NCI-H526 (cell line): ENCODE data around the gene RPS3.
"Not testable (repeated sequence)": the region's sequence is repeated elsewhere in the genome, so short reads cannot be mapped to it uniquely, and the experiment has no call there.

ENCODE experiments used
- DNase-seq, 2 experiments: peaks; one replicate each; lab custom pipeline; 2025; lab: John Stamatoyannopoulos, UW

RPS3 gene

DNA sequence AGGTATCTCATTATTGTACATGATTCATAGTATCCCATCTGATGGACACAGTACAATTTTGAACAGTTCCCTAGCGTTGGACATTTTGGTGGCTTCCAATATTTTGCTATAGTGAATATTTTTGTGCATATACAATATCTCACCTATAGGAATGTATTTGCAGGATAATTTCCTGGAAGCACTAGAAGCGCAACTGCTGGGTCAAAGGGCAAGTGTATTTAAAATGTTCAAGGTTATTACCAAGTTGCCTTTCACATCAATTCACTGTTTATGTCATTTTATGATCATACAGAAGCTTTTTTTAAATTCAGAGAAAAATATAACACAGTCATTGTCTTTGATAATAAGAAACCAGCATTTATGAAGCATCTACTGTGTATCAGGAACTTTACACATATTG, 19.1 kb upstream of the RPS3 start:
- DNase-seq, result no peak

DNA sequence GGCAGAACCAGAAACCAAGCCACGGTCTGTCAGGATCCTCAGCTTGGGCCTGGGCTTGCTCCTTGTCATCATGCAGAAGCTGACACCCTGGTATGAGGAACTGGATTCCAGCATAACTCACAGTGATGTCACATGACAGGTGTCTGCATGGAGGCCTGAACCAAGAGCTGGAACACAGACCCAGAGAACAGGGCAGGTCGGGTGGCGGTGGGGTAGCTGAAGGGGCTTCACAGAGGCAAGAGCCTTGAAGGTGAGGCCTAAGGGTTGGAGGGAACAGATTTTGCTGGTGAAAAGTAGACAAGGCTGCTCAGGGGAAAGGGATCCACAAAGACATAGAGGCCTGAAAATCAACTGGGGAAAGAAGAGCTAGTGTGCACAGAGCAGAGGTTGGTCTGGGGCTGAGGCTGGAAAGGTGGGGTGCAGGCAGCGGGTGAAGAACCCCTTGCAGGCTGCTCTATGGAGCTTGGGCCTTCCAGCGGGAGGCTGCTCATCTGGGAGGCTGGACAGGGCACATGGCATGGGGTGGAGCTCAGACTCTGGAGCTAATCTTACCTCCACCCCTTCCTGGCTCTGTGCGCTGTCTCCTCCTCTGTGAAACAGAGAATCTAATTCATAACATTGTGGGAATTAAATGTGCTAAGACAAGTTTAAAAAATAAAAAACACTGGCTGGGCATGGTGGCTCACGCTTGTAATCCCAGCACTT, 18.4 kb upstream of the RPS3 start:
- DNase-seq, result peak in 1 of 2 experiments; percentile 23

DNA sequence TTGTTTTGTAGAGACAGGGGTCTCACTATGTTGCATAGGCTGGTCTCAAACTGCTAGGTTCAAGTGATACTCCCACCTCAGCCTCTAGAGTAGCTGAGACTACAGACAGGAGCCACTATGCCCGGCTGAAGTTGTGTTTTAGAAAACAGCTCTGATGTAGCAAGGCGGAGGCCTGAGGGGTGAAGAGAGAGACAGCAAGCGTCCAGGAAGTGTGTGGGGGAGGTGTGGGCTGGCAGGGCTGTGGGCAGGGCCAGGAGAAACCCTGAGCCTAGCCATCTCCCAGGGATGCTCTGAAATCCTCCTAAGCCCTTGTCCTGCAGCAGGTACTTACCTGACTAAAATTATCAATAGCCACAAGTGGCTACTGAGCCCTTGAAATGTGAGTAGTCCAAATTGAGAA, 16.1 kb upstream of the RPS3 start:
- DNase-seq, result peak in 1 of 2 experiments; percentile 38

DNA sequence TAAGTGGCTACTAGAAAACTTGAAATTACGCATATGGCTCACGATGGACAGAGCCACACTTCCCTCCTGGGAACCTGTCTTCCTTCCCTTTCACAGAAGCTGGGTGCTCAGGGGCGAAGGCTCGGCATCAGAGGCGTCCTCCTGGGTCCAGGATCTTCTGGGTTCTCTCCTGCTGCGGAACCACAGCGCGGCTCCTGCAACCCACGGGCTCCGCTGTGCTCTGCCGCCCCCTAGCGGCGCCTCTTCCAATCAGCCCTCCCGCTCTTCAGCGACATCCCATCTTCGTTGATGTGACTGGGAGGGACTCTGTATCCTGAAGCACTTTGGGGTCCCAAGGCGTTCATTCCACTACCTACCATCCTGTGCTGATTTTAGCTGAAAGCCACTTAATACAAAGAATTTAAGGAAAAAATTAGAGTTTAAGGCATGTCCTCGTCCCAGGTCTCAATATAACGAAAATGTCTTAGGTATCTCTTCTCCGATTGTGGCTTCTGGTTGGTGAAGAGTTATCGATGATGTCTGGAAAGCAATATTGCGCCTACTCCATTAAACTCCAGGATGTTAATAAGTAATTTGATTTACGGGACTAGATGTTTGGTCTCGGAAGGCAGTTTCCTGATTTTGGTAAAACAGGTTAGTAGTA, 14.8 kb upstream of the RPS3 start:
- peak; percentile 43 to 88 for DNase-seq

DNA sequence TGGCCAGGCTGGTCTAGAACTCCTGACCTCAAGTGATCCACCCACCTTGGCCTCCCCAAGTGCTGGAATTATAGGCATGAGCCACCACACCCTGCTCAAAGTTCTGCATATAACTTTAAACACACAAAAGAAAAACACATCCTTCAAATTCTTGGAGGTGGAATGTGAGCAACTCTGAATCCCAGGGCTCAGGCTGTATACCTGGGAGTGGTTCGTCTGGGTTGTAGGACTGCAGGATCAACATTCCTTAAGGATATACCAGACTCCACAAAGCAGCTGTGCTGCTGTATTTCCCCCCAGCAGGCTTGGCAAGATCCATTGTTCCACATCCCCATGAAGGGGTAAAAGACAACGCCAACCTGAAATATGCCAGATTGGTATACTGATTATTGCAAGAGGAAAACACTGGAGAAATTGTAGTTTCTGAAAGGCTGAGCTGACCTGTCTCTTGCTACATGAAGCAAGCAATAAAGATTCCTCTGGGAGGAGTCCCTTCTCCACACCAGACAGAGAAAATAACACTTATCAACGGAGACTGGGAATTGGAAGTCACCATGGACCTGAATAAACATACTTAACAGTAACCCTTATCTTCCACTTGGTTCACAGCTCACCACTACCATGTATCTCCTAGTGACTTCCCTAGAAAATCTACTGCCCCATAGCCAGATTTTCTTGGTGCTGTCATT, 12.2 kb upstream of the RPS3 start:
- DNase-seq, result no peak

DNA sequence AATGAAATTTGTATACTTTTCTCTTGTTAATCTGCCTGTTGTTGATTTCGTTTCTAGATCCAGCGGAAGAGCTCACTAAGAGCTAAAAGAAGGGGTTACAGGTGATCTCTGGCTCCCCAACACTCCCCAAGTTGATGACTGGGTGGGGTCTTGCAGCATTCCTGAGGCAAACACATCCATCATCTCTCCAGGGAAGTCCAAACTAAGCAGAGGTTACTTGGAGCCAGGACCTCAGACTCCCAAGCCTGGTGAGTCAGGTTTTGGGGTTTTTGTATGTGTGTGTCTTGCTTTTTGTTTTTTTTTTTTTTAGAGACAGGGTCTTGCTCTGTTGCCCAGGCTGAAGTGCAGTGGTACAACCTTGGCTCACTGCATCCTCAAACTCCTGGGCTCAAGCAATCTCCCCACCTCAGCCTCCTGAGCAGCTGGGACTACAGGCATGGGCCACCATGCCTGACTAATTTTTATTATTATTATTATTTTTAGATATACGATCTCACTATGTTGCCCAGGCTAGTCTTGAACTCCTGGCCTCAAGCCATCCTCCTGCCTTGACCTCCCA, 11.5 kb upstream of the RPS3 start:
- DNase-seq, result no peak

DNA sequence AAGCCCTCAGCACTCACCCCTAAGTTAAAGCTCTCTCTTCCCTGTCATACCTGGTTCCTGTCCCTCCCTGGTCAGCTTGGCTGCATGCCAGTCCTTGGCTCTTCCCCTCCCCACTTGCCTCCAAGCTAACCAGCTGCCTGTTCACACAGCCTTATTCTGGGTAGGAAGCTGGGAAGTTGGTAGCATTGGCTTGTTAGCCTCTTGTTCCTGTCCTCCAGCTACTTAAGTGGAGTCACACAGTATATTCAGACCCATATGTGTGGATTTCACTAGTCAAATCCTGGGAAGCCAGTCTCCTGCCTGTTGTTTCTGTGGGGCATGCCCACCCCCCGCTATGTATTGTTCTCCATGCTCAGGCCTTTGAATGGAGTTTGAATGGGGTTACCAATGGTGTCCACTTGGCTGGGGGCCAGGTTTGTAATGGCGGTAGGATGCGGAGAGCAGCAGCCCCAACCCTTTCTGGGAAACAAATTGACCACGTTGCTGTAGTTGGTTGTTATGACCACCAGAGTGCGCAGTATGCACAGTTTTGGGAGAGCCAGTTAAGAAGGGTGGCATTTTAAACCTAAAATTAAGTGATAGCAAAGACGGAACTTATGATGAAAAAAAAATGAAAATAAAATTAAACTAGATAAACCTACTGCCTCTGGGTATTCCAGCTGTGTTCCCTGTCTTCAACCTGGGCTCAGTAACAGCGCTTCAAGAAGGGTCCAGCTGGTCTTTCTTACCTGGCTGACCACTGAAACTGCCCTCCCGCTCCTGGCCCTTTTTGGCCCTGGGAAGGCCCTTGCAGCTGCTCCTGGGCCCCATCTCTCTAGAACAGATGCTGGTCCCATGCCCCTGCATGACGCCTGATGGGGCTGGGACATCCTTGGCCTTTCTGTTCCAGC, 10.7 kb upstream of the RPS3 start:
- DNase-seq, result peak; percentile 77 to 86

DNA sequence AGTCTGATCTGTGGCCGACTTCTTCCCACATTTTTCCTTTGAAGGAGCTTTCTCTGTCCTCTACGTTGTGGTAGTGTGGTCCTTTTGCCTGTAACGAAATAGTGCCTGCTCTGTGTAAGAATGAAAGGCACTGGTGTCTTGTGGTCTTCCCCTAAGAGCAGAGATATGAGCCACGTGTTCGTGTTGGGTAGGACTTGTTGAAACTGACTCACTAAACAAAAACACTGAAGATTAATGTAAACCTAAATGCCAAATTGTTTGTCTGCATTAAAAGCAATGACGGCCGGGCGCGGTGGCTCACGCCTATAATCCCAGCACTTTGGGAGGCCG, 10.1 kb upstream of the RPS3 start:
- no peak for DNase-seq

DNA sequence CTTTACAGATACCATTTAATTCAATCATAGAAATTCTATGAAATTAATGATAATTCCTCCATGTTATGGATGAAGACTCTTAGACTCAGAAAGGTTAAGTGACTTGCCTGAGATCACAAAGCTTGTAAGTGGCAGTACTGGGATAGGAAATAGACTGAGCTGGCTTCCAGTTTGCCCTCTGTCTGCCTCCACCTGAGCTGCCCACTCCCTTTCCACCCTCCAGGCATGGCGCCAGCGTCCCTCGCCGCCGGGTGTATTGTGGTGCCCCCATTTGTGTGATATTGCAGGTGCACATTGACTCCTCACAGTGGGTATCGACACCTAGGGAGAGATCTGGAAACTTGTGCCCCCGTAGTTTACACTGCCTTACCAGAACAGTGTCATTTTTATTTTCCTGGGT, 9.4 kb upstream of the RPS3 start:
- no peak for DNase-seq

DNA sequence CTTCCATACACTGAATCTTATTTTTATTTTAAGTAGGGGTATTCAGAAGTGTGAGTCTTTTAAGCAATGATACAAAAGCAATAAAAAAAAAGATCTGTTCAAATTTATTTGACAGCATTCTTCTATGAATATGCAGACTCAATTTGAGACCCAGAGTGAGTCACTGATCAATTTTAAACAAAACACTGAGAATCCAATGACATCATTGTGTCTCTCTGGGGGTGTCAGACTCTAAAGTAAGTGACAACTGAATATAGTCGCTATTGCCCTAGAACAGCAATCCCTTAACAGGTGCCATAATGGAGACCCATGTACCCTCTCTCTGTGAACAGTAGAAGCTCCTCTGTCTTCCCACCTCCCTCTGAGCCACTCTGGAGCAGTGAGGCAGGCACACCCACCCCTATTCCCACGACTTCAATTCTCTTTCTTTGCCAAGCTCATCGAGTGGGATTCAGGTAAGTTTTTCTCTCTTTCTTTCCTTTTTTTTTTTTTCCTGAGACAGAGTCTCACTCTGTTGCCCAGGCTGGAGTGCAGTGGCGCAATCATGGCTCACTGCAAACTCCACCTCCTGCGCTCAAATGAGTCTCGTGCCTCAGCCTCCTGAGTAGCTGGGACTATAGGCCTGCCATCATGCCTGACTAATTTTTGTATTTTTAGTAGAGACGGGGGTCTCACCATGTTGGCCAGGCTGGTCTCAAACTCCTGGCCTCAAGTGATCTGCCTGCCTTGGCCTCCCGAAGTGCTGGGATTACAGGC, 5.1 kb upstream of the RPS3 start:
- no peak for DNase-seq

DNA sequence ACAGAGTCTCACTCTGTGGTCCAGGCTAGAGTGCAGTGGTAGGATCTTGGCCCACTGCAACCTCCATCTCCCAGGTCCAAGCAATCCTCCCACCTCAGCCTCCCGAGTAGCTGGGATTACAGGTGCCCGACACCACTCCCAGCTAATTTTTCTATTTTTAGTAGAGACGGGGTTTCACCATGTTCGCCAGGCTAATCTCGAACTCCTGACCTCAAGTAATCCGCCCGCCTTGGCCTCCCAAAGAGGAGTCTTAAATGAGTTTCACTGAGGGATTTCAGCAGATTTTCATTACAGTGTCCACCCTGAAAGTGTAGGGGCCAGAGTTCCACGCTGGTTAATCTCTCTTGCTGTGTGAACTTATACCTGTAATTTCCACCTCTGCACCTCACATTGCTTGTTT, 412 bp upstream of the RPS3 start:
- no peak for DNase-seq

DNA sequence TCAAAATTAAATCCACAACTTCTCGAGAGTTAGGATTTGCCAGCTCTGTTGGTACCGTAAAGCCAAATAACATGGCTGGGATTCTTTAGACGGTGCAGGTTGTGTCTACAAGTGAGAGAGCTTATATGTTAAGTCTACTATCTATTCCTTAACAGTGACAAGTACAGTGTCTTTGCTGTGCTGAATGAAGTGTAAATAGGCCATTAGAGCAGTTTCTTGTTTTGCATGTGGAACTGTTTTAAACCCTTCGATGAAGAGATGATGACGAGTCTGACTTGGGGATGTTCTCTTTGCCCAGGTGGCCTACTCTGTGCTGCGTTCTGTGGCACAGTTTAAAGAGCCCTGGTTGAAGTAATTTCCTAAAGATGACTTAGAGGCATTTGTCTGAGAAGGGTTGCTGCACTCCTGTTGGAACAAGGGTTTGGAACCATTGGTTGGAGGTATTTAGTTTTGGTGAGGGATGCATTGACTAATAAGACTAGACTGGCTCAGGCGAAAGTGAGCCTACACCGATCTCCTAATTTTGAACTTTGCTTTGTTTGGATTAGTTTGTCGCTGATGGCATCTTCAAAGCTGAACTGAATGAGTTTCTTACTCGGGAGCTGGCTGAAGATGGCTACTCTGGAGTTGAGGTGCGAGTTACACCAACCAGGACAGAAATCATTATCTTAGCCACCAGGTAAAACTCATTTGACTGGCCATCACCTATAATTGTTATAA, 988 bp downstream of the RPS3 start:
- DNase-seq, result peak in 1 of 2 experiments; percentile 23

DNA sequence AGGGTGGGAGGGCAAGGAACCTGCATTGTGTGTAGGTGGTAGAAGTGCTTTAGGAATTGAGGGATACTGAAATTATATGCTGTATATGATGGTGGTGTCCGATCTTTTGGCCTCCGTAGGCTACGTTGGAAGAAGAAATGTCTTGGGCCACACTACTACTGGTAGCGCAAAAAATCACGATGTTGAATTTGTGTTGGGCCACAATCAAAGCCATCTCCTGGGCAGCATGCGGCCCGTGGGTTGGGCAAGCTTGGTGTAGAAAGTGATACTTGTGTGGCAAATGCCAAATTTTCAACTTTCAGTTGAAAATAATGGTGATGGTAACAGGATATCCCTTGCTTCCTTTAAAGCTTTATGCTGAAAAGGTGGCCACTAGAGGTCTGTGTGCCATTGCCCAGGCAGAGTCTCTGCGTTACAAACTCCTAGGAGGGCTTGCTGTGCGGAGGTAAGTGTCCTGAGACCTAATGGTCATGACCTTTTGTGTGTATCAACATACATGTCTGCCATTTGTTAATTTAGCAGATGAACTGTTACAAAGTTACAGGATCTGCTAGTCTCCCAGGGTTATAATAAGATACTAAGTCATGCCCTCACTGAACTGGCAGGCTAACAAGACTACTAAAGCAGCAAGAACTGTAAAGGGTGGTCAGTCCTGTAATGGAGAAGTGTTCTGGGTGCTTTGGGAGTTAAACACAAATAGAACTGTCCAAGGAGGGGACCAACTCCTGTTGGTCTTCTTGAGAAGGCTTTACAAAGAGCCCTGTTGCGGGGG, 2.9 kb downstream of the RPS3 start:
- no peak for DNase-seq

DNA sequence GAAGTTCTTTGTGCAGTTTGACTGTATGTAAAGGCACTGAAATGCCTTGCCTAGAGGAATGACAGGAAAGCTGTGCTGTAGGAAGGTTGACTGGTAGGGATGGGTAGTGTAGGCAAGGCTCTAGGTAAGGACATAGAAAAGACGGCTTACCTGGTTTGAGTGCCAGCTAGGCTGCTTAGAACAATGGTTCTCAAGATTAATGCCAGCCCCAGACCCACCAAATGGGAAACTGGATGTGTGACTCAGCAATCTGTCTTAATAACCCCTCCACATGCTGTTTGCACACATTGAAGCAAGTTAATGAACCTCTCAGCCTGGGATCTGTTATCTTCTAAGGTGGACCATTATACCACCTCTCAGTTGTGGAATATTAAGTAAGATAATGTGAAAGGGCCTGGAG, 3.7 kb downstream of the RPS3 start:
- DNase-seq, result no peak

DNA sequence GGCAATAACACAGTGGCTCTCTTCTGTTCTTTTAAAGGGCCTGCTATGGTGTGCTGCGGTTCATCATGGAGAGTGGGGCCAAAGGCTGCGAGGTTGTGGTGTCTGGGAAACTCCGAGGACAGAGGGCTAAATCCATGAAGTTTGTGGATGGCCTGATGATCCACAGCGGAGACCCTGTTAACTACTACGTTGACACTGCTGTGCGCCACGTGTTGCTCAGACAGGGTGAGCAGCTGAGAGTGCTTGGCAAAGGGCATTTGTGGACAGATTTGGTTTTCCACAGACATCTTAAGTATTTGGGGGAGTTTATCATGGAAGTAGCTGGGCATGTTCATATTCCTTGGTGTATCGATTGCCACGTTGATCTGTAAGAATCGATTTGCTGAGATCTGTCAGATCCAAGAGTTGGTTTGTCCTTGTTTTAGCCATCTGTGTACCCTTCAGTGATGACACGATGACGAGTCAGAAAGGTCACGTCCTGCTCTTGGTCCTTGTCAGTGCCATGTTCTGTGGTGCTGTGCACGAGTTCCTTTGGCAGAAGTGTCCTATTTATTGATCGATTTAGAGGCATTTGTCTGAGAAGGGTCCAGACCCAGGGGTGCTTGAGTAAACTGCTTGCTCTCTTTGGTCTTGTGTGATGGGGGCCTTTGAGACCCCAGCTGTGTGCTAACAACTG, 4.8 kb downstream of the RPS3 start:
- DNase-seq, result no peak

DNA sequence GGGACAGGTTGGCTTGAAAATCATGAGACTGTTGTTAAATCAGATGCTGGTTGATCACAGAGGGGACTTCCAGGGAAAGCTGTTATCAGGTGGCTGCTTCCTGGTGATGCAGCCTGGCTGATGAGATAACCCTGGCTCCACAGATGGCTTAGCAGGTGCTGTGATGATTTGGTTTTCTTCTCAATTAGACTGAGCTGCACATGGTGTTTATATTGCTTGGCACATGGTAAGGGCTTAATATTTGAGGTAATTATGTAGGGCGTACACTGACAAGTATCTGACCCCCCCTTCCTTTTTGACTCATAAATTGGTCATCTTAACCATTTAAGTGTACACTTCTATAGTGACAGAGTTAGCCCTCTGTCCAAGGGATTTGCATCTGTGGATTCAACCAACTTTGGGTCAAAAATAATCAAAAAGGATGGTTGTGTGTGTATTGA, 7.0 kb downstream of the RPS3 start:
- no peak for DNase-seq

DNA sequence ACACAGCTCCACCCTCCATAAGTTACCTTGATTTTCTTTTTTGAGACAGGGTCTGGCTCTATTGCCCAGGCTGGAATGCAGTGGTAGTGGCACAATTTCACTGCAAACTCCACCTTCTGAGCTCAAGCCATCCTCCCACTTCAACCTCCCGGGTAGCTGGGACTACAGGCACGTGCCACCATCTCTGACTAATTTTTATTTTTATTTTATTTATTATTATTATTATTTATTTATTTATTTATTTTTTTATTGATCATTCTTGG, 9.6 kb downstream of the RPS3 start:
- no peak for DNase-seq

DNA sequence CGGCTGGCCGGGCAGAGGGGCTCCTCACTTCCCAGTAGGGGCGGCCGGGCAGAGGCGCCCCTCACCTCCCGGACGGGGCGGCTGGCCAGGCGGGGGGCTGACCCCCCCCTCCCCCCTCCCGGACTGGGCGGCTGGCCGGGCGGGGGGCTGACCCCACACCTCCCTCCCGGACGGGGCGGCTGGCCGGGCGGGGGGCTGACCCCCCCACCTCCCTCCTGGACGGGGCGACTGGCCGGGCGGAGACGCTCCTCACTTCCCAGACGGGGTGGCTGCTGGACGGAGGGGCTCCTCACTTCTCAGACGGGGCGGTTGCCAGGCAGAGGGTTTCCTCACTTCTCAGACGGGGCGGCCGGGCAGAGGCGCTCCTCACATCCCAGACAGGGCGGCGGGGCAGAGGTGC, 10.7 kb downstream of the RPS3 start:
- DNase-seq, result not testable (repeated sequence)

DNA sequence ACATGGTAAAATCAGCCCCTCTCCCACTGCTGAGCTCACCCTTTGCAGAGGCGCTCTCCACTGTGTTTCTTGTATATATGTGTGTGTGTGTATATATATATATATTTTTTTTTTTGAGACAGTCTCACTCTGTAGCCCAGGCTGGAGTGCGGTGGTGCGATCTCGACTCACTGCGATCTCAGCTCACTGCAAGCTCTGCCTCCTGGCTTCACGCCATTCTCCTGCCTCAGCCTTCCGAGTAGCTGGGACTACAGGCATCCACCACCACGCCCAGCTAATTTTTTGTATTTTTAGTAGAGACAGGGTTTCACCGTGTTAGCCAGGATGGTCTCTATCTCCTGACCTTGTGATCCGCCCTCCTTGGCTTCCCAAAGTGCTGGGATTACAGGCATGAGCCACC, 13.8 kb downstream of the RPS3 start:
- DNase-seq, result not testable (repeated sequence)

DNA sequence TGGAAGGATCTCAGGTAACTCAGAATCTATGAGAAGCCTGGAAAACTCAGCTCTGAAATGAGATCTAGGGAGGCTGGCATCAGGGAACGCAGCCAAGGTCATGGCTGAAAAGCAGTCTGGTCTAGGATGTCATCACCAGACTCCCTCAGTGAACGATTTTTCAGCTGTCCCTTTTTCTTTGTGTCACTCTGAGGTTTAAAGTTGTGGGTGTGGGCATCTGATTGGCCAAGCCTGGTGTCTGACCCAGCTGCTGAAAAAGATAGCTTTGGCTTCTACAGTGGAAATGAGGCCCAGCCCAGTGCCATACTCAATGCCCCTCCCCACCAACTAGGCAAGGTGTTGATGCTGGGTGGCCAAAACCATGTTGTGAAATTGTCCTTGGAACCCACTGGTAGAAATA, 14.5 kb downstream of the RPS3 start:
- DNase-seq, result no peak
